Right kidney (tissue), 1 donor: ENCODE data around the gene ANK3.

Source experiments
- DNase-seq: peaks from one replicate; pipeline ENCODE4 v3.0.0-alpha.2; 2016

The ANK3 gene

DNA sequence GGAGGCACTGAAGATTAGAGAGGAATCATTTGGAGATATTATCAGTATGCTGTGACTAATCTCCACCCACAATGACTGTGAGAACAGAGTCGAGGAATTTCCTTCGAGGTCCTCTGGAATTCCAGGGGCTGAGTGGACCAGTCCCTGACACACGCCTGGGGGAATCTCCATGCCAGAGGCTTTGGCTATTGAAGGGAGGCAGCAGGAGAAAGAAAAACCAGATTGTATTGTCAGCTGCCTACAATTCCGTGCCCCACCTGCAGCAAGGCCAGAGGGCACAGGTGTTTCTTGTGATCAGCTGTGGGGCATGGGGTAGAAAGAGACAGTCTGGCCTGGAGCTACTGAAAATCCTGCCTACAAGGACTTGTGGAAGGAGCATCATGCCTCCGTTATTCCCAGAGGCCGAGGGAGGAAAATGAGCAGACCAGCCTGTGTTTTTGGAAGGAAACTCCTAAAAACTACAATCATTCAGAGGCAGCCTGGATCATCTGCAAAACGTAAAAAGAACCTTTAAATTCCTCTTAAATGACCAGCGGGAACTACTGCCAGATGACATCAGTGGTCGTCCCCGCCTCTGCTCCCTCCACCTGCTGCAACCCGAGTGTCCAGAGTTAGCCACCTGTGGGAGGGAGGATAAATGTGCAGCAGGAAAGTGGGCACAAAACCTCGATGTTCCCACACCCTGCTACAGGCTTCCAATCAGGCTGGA lies 25.4 kb upstream of the ANK3 start:
- no peak for DNase-seq

DNA sequence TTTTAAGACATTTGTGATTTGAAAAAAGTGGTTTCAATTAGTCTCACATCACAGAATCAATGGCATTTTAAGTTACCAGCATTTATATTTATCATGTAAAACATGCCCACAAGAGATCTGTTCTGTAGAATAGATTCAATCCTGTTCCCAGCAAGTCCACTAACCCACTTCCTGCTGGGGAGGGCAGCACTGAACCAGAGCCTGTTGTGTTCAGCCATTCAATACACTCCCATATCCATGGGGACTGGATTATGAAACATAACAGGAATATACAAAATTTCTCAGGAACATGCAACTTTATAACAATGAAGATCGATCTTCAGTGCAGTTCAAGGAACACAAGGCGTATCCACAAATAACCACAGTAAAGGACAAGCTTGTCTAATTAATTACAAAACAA lies 24.4 kb upstream of the ANK3 start:
- no peak for DNase-seq

DNA sequence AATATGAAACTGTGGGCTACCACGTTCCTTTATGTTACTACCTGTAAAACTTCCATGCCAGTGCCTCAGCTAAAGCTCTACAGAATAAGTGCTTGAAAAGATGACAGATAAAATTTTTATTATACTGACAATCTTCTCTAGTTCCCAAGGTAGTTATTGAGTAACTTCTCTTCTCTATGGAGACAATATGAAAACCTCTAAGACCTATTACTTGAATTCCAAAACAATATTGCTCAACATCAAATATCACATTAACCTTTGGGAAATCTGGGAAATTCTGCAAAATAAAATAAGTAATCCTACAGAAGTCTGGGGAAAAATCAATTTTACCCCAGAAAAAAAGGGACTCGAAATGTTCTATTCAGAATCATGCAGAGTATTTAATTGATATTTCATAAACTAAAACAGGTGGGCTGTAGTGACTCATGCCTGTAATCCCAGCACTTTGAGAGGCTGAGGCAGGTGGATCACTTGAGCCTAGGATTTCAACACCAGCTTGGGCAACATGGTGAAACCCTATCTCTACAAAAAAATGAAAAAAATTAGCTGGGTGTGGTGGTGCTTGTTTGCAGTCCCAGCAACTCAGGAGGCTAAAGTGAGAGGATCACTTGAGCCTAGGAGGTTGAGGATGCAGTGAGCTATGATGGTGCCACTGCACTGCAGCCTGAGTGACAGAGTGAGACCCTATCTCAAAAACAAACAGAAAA lies 23.8 kb upstream of the ANK3 start:
- no peak for DNase-seq

DNA sequence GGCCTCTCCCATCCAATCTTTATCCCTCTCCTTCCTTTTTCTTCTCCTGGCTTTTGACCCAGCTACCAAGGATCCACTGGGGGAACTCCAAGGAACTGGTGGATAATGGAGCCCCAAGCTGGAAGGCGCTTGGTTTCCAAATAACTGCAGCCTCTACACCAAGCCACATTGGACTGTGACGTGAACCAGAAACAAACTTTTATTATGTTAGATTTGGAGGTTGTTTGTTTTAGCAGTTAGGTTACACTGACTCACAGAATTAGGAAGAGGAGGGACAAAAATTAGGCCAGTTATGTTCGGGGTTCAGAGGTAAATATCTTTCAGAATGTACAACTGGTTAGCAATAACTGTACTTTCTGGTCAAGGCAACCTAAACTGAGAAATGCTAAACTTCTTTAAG lies 21.3 kb upstream of the ANK3 start:
- no peak for DNase-seq

DNA sequence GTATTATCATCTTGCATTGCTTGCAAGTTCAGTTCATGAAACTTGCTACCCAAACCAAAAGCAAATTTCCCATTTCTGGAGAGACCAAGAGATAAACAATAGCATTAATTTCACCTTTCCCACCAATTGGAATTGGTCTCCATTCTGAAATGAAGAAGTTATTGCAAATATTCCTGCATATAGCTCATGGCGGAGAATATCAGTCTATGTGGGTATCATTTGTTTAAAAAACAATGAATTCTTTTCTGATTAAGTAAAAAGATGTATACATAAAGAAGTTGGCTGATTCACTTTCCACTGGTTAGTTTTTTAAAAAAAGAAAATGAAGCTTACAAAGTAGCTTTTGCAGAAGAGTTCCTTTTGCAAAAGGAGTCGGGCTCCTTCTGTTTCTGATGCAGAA lies 19.5 kb upstream of the ANK3 start:
- no peak for DNase-seq

DNA sequence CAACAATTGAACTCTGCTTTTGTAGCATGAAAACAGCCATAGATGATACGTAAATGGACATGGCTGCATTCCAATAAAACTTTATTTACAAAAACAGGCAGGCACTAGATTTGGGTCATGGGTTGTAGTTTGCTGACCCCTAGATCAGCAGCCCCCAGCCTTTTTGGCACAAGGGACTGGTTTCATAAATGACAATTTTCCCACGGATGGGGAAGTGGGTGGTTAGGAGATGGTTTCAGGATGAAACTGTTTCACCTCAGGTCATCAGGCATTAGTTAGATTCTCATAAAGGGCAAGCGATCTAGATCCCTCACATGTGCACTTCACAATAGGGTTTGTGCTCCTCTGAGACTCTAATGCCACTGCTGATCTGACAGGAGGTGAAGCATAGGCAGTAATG lies 16.5 kb upstream of the ANK3 start:
- no peak for DNase-seq

DNA sequence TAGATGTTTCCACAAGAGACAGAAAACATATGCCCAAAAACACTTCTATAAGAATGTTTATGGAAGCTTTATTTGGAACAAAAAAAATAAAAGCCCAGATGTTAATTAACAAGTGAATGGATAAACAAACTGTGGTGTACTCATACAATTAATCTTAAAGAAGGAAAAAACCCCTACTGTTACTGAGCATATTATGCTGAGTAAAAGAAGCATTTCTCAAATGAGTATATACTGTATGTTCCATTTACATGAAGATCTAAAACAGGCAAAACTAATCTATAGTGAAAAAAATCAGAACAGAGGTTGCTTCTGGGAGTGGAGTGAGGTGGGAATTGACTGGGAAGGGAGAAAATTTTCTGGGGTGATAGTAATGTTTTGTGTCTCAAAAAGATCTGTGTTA lies 15.5 kb upstream of the ANK3 start:
- no peak for DNase-seq

DNA sequence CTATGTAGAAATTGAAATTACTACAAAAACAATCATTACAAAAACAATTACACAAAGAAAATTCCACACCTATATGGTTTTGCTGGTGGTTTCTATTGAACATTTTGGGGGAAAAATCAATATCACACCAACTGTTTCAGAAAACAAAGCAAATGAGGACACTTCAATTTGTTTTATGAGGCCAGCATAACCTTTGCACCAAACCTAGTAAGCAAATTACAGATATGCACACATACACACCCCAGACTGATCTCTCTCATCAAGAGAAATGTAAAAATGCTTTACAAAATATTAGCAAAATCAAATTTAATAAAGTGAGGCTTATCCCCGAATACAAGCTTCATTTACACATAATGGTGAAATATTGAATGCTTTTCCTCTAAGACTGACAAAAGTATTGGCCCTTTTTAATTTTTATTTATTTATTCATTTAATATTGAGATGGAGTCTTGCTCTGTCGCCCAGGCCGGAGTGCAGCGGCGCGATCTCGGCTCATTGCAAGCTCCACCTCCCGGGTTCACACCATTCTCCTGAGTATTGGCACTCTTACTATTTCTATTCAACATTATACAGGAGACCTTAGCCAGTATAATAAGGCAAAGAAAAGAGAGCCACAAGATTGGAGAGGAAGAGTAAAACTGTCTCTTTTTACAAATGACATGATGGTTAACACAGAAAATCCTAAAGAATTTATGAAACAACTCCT lies 13.6 kb upstream of the ANK3 start:
- no peak for DNase-seq

DNA sequence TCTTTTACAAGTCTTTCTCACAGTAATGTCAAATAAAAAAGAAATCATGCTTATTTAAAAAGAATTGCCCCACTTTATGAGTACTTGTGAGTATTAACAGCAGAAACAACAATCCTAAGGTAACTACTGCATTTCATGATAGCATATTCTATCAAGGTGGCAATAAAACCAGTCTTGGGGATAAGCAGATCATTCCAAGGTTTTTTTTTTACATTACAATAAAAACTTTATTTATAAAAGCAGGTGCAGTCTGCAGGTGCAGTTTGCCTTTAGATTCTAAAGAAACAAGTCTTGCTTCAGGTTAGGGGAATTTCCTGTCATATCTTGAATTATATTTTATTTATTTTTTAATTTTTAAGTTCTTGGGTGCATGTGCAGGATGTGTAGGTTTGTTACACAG lies 10.7 kb upstream of the ANK3 start:
- DNase-seq = no peak

DNA sequence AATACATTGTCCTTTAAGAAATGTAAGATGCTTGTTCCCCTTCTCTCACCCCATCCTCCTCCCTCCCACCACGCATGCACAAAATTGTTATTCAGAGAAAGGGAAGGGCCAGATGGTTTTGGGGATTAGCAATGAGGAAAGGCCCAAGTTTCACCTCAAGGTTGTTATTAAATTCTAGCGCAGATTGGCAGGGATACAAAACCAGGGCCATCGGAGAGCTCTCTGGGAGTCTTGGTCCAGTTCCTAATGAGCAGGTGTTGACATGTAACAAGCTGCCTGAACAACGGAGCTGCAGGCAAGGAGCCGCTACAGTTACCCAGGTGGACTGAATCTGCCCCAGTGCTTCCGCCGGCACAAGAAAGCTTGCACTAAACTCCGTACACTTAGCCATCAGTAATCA lies 9.7 kb upstream of the ANK3 start:
- DNase-seq = no peak

DNA sequence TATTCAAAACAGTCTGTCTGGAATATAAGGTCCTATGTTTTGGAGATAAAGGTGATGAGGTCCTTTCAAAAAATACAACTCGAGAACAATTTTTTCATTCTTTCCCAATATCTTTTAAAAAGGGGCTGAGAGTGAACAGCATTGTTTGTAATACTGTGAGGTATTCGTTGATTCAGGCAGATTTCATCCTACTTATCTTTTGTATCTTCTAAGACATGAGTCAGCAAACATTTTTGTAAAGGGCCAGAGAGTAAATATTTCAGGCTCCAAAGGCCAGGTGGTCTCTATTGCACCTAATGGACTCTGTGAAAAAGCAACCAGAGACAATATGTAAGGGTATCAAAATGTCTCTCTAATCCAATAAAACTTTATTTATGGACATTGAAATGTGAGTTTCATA lies 8.1 kb upstream of the ANK3 start:
- no peak for DNase-seq

DNA sequence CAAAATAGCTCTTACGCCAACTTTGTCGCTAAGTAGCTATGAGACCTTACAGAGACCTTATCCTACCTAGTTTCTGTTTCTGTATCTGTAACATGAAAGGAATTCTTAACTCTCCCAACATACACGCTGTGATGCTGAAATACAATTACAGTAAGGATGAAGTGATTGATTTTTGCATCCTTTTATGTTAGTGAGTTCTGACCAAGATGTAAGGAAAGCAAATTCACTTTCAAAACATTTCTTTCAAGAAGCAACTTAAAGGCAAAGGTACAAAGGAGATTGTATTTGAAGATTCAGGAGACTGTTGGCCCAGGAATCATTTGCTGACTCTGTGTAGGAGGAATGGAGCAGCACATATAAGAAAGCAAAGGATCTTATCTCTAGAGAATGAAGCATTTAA lies 7.1 kb upstream of the ANK3 start:
- DNase-seq = no peak

DNA sequence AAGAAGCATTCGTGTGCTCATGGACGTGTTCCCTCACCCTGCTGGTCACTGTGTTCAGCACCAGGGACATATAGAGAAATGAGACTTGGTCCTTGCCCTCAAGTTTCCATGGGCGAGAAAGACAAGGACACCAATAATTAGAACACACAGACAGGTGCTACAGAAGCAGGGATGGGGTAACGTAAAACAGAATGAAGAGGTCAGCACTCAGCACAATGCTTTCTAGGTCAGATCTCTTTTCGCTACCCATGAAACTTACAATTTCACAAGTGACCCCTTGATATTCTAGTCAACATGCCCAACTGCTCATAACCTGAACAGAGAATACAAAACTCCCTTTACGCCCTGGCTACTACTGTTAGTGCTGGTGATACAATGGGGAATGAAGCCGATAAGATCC lies 6.0 kb upstream of the ANK3 start:
- no peak for DNase-seq

DNA sequence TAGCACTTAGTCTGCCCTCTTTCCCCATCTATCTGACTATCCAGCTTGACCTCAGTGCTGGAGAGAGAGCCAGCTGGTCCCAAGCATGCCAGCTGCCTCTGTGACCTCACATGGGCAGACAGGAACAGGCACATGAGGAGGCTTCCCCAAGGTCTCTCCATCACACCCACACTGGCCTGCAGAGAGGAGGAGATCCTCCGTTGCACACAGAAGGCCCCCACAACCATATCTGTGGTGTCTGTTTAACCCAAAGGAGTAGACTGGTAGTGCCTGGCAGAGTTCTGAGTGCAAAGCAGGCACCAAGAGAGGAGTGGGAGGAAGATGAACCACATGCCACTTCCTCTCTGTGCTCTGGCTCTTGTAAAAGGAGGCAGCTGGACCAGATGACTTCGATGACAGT lies 4.8 kb upstream of the ANK3 start:
- no peak for DNase-seq

DNA sequence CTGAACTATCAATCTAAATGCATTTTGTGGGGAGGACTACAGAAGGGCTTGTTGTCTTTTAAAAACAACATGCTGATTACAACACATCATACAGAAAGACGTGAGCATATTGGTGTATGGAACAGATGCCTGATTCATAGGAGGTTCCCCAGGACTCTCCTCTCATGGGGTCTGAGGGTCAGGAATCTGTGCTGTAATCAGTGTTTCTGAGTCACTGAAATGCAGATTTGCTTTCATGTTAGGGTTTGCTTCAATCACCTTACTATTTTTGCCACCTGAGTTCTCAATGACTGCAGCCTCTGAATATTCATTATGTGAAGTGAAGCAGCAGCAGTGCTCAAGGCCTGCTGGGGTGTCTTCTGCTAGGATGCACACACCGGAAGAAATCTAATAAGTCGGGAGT lies 550 bp upstream of the ANK3 start:
- no peak for DNase-seq

DNA sequence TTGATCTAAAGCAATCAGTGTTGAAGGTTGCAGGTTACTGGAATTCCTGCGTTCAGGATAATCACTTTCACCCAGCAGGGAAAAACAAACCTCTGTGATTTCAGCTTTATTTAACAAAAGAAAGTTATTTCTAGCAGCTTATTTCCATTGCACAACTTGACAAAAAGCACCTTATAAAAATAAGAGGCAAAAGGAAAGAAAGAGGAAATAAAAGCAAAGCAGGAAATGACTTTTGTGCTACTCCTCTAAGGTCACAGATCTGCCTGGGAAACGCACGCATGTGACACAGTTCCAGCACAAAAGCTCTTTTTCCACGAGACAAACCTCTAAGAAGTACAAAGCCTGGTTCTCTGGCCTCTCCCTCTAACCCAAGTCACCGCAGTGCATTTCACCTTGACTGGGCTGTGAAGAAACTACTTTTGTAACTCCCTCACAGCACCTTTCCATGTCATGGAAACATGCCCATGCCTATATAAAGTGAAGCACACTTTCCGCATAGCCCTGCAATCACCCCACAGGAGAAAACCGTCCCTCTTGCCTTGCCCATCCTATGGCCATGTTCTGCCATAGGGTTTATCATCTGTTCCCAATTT lies 870 bp downstream of the ANK3 start:
- DNase-seq = no peak

DNA sequence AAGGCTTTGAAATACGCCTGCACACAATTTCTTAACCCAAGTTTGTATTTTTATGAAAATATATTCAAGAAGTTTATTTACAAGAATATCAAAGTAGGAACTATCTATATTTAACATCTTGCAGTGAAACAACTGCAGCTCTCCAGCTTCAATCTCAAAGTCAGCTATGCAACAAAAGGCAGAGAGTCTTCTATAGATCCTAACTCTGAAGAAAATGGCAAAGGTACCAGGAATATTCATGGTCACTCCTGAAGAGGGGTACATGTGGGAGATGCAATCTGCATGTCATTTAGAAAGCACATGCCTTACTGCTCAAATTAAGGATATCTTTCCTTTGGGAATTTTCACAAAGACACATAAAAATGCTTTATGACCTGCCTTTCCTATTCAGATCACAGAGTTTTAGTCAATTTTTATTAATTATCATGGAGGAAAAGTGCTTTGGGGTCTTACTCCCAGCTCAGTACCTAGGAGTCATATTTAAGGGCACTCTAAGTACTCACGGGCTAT lies 1.5 kb downstream of the ANK3 start:
- no peak for DNase-seq

DNA sequence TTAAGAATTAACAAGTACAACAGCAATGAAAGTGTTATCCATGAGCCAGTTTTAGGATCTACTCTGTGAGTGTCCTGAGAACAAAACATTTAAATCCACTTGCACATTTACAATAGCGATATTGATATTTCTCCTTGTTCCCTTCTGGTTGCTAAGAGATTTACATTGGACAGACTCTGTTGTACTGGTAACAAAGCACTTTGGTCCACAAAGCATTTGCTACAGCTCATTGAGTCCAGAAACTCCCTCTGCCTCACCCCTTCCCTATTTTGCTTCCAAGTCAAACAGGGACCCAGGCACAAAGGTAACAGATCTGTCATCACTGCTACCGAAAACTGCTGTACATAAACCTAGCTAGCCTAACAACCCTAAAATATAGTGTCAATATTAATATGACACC lies 2.1 kb downstream of the ANK3 start:
- DNase-seq = no peak

DNA sequence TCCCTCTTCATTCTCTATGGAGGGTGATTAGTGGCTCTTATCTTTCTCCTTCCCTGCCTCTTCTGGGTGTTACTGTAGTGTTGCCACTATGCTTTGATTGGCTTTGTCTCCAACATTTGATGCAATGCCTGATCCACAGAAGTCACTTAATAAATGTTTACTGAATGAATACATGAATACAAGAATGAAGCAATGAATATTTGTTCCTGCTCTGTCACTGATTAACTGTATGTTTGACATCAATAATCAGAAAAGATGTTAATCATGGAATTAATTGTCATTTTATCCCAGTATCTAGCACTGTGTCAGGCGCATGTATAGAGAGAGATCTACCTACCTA lies 4.3 kb downstream of the ANK3 start:
- DNase-seq = no peak

DNA sequence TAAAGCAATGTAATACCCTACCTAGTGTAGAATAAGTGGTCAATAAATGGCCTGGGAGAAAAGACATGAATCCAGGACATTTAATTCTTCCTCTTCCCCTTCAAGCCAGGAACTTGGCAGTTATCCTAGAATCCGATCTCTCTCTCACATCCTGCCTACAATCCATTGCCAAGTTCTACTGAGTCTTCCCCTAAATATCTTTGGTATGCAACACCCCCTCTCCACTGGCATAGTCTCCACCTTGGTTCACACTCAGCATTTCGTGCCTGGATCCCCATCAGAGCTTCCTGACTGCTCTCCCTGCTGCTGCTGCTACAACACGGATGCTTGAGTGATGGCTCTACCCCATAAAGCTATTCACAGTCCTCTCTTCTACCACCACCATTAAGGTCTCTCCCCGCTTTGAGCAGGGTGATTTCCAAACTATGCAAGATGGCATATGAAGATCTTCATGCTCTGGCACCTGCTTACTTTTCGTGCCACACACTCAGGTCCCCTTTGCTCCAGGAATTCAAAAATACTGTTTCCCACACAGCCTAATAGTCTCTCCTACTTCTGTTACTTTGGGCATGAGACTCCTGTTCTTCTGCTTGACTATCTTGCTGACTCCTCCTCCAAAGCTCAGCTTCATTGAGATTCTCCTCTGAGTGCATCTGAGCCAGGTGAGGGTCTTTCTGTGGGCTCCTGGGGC lies 4.8 kb downstream of the ANK3 start:
- DNase-seq = no peak

DNA sequence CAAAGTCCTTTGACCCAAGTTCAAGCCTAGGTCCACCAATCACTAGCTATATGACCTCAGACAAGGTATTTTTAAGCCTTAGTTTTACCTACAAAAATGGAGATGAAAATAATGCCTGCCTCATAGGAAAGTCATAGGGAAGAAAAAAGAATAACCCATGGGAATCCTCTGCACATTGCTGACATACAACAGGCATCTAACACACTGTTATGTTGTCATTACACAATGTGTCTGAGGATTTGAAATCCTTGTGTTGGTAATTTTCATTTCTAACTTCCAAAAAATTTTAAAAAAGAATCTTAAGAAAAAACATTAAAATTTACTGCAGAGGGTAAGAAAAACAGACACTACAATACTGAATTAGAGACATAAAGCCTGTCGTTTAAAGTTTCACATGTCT lies 5.7 kb downstream of the ANK3 start:
- DNase-seq = no peak

DNA sequence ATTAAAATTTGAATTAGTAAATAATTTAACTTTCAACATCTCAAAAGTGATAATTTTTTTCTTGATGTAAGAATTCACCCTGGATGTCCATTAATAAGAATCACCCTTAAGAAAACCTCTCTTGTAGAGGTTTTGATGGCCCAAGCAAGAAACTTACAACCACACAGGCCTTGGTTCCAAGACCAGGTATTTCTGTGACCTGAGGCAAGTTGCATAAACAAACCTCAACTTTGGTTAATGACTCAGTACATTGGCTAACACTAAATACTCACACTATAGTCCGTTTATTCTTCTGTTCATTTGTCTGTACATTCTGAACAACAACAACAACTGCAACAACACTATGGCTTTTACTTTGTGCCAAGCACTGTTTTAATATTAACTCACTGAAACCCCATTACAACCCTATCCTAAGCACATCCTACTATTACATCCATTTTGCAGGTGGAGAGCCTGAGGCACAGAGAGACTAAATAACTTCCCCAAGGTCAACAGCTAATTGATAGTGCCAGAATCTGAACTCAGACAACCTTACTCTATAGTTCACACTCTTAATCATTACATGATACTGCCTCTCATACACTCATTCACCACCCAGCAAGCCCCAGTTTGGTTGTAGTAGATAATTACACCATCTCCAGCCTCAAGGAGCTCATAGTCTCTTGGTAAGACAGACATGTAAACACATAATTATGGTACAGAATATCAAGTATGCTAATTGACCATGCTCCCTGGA lies 6.6 kb downstream of the ANK3 start:
- DNase-seq = no peak
